ENCODE results near the gene RBBP7.
"Not testable (repeated sequence)": the region's sequence is repeated elsewhere in the genome, so short reads cannot be mapped to it uniquely, and the experiment has no call there.

RBBP7 gene

DNA sequence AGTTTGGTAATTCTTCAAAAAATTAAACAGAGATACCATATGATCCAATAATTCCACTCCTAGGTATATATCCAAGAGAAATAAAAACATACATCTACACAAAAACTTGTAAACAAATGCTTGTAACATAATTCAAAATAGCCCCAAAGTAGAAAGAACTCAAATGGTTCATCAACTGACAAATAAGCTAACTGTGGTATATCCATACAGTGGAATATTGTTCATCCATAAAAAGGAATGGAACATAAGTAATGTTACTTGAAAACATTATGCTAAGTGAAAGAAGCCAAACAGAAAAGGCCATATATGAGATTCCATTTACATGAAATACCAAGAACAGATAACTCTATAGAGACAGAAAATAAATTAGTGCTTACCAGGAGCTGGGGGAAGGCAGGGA lies 13.4 kb downstream of the RBBP7 start:
- no peak for DNase-seq

DNA sequence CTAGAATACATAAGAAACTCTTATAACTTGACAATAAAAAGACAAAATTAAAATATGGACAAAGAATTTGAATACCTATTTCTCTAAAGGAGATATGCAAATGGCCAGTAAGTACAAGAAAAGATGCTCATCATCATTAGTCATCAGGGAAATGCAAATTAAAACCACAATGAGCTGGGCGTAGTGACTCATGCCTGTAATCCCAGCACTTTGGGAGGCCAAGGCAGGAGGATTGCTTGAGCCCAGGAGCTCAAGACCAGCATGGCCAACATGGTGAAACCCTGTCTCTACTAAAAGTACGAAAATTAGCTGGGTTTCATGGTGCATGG lies 14.1 kb downstream of the RBBP7 start:
- DNase-seq = not testable (repeated sequence)

DNA sequence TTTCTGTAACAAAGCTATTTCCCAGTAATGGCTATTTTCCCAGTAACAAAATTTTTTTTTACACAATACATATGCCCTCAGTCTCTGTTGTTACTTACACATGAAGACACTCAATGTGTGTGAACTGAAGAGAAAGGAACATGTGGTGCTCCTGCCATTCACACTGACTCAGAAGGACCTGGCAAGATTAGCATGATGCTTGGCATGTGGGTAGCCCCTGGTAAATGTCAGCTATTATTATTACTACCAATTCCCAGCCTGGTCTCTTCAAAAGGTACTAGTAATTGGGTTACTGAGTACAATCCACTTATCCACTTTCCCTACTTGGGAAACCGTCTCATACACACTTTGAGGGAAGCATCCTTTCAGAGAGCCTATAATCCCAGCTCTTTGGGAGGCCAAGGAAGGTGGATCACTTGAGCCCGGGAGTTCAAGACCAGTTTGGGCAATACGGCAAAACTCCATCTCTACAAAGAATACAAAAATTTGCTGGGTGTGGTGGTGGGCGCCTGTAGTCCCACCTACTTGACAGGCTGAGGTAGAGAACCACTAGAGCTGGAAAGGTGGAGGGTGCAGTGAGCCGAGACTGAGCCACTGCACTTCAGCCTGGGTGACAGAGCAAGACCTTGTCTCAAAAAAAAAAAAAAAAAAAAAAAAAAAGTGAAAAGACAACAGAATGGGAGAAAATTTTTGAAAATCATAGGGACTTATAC lies 14.6 kb downstream of the RBBP7 start:
- no peak for DNase-seq

- DNase-seq = no peak
These were observed 16.6 kb downstream of the RBBP7 start for GRCh38 chrX:16853537-16853936.

- DNase-seq = no peak
These were observed 17.5 kb downstream of the RBBP7 start for GRCh38 chrX:16852617-16853179.

DNA sequence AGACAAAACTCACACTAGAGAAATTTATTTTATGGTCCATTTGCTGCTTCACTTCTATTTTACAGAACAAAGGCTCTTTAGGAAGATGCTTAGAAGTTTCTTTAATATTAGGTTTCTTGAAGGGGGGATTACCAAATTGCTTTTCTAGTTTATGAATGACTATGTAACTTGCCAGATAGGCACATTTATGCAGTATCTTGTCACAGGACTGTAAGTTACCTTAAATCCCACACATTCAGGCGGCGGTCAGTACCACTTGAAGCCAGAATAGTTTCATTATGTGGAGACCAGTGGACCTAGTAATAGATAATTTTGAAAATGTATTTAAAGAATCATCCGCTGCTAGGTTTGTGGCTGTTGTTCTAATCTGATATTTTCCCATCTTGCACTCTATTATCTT lies 18.3 kb downstream of the RBBP7 start:
- DNase-seq = no peak

GRCh38 chrX:16851421-16851820 lies 18.7 kb downstream of the RBBP7 start:
- DNase-seq = no peak

- no peak for DNase-seq
These were observed 21.6 kb downstream of the RBBP7 start for GRCh38 chrX:16848541-16848940.

GRCh38 chrX:16845686-16846085 lies 24.5 kb downstream of the RBBP7 start:
- DNase-seq = no peak

DNA sequence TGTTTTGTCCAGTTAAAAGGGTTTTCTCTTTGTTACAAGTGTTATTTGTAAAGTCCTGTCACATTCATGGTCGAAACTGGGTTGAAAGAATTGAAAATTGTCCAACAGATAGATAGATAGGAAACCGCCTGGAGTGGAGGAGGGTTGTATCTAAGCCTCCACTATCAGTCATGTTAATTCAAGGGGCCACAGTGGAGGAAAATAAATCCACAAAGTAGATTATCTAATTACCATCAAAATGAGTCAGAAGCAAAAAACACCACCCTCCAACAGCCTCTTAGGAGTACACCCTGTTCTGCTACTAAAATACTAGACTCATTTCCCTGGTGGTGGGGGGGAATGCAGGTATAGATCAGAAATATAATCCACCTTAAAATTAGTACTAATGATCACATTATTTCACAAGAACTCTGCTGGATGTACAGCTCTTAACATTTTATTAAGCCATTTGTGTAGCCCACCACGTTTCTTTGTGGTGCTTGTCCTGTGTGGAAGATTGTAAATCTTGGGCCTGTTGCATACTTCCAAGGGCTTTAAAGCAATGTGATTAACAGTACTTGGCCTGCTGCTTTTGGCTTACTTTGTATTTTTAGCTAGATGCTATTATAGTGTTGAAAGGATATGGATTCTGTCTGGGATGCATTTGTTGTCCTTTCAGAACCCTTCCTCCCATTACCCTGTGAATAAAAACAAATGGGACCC lies 26.8 kb downstream of the RBBP7 start:
- no peak for DNase-seq

GRCh38 chrX:16842684-16843083 lies 27.5 kb downstream of the RBBP7 start:
- no peak for DNase-seq

GRCh38 chrX:16839852-16840460 lies 30.2 kb downstream of the RBBP7 start:
- no peak for DNase-seq

- DNase-seq = no peak
These were observed 30.8 kb downstream of the RBBP7 start for GRCh38 chrX:16839219-16839851.

DNA sequence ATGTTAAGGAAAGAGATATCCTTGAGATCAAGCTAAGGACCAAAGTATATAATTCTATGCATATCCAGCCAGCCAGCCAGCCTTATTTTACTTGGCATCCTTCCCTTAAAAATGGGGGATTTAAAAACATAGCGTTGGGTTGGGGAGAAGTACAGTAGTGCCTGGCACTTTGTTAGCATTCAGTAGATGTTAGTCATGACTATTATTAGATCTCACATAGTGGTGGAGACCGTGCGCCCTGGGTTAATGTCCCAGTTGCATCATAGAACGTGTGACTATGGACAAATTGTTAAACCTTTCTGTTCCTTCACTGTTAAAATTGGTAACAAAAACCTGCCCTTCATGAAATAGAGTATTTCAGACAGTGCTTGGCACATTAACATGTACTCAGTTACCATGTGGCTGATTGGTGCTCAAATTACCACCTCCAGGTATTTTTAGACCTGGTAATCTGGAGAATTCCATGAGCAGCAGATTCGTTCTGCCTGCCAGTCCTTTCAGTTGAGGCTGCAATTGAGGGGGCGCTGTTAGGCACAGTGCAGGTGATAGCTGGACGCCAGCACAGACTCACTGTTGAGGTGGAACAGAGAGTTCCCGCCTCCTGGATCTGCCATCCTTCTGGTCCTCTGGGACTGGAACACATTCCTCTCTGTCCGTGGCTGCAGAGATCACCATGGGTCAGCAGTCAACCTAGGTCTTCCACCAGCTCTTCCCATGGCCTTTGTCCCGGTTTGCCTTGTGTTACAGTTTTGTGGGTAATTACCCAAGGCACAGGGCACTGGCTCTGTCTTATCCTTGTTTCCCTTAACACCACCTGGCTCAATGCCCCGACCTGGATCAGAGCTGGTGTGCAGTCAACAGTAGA lies 31.7 kb downstream of the RBBP7 start:
- DNase-seq = no peak

DNA sequence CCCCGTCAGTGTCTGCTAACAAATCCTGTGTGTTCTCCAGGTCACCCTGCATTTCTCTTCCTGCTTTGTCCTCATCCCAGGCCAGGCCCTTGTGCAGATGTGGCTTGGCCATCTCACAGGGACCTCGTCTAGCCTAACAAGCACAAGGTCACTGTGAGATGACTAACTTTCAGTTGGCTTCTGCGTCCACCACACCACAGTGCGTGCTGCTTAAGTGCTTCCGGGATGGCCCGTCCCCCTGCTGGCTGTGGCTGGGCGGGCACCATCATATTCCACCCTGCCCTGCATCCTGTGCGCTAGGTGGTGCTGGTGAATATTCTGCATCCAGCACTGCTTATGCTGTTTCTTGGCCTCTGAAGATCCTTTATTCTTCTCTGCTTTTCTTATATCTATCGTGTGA lies 33.8 kb downstream of the RBBP7 start:
- no peak for DNase-seq

- no peak for DNase-seq
These were observed 35.4 kb downstream of the RBBP7 start for GRCh38 chrX:16834806-16835205.

DNA sequence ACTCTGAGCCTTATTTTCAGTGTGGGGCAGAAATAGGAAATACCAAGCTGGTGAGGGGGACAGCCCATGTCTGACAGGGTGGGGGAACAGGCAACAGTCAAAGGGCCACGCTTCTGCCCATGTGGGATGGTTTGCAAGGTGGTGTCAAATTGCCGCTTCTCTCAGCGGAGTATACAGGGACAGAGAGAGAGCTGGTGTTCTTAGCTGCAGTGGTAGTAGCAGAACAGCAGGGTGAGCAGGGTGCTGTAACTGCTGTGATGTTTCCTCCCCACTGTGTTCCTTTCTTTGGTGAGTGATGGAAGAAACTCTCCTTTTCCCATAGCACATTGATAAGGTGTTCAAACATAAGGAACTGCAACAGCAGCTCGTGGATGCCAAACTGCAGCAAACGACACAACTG lies 37.9 kb downstream of the RBBP7 start:
- no peak for DNase-seq

DNA sequence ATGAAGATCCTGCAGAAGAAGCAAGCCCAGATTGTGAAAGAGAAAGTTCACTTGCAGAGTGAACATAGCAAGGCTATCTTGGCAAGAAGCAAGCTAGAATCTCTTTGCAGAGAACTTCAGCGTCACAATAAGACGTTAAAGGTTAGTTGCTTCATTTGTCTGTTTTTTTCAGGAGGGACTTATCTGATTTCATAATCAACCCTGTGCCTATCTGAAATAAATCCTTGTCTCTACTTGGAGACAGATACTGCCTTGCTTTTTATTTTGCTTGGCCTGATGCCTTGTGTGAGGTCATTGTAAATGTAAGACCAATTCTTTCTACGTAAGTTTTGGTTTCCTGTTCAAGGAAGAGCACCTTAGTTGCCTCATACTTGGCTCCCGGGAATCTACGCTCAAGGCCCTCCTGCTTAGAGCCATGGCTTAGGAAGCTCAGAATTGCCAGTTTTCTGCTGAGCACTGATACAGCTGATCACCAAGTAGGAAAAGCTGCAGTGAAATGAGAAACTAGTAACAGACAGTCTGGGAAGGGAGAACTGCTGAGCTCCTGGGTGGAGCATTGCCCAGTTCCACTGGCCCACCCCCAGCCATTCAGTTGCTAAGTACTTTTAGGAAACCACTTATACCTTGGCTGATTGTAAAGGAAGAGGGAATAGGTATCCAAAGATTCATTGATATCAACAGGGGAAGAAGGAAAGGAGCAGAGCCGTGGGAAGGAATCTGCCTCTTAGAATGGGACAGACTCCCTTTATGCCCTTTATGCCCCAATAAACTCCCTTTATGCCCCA lies 41.8 kb downstream of the RBBP7 start:
- peak; percentile 32 for DNase-seq

- DNase-seq = no peak
These were observed 42.9 kb downstream of the RBBP7 start for GRCh38 chrX:16827225-16827624.

DNA sequence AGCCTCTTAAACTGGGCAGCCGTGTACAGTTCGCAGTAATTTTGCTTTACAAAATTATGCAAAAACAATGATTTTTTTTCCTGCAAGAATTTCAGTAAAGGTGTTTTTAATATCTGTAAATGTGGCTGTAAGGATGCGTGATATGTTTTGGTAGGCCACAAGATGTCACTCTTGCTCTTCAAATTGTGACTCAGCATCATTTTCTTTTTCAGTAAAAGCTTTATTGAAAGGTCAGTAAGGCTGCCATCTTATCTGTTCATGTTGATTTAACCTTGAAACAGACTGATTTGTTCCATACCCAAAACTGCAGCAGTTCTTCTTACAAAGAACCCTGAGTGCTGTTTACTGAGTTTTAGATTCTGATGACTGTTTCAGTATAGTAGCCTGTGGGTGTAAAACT lies 44.0 kb downstream of the RBBP7 start:
- no peak for DNase-seq

GRCh38 chrX:16825264-16826035 lies 44.7 kb downstream of the RBBP7 start:
- no peak for DNase-seq

All from right hindlimb (tissue), 1 donor.